NCI-H2081 (cell line): ENCODE data around the gene CYRIA.

Experiments
- DNase-seq, 2 experiments: peaks; one replicate each; lab custom pipeline; 2025; lab: John Stamatoyannopoulos, UW

Gene CYRIA

GRCh38 chr2:16629770-16630169, 35.9 kb downstream of the CYRIA start:
- DNase-seq: no peak

- DNase-seq: no peak
Observed at GRCh38 chr2:16629044-16629443, 36.6 kb downstream of the CYRIA start.

- no peak for DNase-seq
Observed at GRCh38 chr2:16628314-16628713, 37.3 kb downstream of the CYRIA start.

GRCh38 chr2:16626997-16627605, 38.5 kb downstream of the CYRIA start:
- DNase-seq: no peak

- no peak for DNase-seq
Observed at GRCh38 chr2:16626497-16626896, 39.1 kb downstream of the CYRIA start.

GRCh38 chr2:16625759-16626158, 39.9 kb downstream of the CYRIA start:
- DNase-seq: no peak

GRCh38 chr2:16625201-16625729, 40.4 kb downstream of the CYRIA start:
- DNase-seq: no peak

- no peak for DNase-seq
Observed at GRCh38 chr2:16624436-16624780, 41.2 kb downstream of the CYRIA start.

- DNase-seq: no peak
Observed at GRCh38 chr2:16623564-16624435, 41.8 kb downstream of the CYRIA start.

GRCh38 chr2:16623031-16623430, 42.6 kb downstream of the CYRIA start:
- DNase-seq: no peak

GRCh38 chr2:16622399-16622968, 43.1 kb downstream of the CYRIA start:
- no peak for DNase-seq

GRCh38 chr2:16621316-16621715, 44.3 kb downstream of the CYRIA start:
- DNase-seq: no peak

GRCh38 chr2:16620590-16620989, 45.0 kb downstream of the CYRIA start:
- no peak for DNase-seq

- no peak for DNase-seq
Observed at GRCh38 chr2:16619576-16620245, 45.9 kb downstream of the CYRIA start.

- no peak for DNase-seq
Observed at GRCh38 chr2:16617282-16618266, 48.1 kb downstream of the CYRIA start.
